ENCODE data around the gene CDC14A.
"Not testable (repeated sequence)": the region's sequence is repeated elsewhere in the genome, so short reads cannot be mapped to it uniquely, and the experiment has no call there.

The CDC14A gene

DNA sequence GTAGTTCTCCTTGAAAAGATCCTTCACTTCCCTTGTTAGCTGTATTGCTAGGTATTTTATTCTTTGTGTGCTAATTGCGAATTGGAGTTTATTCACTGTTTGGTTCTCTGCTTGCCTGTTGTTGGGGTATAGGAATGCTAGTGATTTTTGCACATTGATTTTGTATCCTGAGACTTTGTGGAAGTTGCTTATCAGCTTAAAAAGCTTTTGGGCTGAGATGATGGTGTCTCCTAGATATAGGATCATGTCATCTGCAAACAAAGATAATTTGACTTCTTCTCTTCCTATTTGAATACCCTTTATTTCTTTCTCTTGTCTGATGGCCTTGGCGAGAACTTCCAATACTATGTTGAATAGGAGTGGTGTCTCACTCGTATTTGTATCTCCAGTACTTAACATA is 55.1 kb downstream of the CDC14A start:
- not testable (repeated sequence) for DNase-seq

DNA sequence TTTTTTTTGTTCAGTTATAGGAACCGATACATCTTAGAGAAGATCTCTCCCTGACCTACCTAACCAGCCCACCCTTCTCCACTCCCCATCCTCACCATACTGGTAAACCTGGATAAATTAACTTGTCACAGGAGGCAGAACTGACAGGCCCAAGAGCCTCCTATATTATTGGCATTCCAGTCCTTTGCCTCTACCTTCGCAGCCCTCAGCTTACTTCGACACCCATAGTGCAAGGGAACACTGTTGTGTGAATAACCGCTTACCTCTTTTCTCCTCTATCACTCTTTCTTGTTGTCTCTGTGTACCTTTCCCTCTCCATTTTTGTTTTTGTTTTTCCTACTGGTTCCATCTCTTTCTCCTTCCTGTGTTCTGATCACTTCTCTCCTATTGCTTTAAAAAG is 58.7 kb downstream of the CDC14A start:
- DNase-seq = no peak

DNA sequence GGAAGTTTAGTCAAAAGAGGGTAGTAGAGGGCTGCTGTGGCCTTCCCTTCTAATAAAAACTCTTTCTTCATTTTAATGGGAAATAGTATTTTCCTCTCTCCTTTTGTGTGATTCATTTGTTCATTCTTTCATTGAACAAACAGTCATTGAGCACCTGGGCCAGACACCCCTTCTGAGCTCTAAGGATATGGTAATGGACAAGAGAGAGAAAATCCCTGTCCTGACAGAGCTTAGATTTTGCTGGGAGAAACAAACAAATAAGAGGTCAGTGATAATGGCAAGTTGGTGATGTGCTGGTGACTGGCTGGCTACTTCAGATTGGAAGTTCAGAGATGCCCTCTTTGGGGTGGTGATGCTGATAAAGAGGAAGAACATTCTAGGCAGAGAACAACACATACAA is 59.3 kb downstream of the CDC14A start:
- no peak for DNase-seq

DNA sequence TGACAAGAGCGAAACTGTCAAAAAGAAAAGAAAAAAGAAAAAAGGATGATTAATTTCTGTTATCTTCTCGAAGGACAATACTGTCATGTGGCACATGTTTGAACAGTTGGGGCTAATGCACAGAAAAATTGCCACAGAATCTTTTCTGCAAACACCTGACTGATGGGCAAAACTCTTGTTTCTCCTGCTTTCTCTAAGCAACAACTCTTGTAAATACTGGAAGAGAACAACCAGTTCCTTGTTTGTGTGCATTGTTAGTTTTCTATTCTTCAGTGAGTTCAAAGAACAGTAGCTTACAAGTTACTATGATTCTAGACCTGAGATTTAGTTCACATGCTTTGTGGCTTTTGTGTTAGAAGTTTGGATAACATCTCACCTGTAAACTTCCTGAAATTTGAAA is 60.7 kb downstream of the CDC14A start:
- no peak for DNase-seq

DNA sequence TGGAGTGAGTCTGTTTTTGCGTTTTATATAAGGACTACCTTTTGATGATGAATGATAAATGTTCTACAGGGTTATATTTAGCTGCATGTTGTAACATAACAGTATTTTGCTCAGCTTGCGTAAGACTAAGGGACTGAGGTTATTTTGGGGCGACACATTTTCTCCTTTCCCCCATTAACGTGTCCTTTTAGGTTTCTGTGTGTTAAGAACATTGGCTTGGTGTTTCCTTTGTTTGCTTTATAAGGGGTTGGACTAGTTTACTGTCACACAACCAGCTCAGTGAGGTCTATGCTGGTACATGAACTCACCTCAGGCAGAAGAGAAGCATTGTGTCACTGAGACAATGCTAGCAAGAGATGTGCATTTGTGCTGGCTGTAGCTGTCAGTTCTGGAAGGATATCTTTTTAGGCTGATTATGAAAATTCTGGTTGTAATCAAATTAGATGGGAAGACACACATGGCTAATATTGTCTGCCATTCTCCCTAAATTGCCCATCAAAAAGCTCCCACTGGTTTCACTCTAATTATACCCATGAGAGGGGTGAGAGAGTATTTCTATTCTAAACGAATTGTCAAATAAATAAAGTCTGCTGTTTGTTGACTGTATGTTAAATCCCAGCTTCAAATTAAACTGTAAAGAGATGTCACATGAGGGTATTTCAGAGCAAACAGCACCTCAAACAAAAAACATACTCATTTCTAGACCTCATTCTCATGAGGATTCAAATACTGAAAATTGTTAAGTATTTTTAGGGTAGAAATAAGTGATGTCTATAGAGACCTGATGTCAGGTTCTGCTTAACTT is 62.6 kb downstream of the CDC14A start:
- no peak for DNase-seq

DNA sequence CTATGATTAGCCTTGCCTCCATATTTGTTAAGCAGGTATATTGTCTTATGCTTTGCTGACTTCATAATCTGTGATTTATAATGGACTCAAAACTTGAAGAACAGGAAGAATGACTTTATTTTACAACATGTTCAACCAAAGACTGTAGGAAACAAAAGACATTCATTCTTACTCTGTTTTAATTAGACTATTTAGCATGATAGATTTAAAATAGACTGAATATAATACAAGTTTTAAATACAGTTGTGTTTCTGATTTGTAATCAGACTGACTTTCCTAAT is 63.1 kb downstream of the CDC14A start:
- DNase-seq = no peak

DNA sequence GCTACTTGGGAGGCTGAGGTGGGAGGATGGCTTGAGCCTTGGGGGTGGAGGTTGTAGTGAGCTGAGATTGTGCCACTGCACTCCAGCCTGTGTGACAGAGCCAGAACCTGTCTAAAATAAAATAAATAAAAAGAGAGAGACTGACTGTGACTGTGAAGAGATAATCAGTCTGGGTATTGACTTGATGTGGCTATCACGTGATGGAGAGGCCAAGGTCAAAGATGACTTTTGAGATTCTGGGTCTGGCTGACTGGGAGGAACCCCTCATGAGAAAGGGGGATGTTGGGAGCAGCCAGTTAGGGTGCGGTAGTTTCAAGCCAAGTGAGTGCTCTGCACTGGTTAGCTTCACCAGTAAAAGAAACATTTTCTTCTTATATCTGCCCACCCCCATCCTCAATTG is 66.8 kb downstream of the CDC14A start:
- no peak for DNase-seq

DNA sequence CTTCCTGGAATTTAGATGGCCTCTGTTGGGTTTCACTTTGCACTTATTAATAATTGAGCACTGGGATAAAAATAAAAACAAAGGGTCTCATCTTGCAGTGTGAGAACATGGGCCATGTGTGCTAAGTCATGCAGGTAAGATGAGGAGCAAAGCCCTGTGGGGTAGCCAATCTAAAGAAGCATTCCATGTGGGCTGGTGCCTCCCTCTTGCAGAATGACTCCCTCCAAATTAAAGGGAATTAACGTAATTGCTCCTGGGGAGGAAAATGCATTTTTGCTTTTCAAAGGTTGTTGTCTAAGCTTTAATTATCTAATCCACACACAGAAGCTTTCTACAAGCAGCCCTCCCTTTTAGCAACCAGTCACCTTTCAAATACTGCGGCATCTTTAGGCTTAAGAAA is 69.8 kb downstream of the CDC14A start:
- no peak for DNase-seq

DNA sequence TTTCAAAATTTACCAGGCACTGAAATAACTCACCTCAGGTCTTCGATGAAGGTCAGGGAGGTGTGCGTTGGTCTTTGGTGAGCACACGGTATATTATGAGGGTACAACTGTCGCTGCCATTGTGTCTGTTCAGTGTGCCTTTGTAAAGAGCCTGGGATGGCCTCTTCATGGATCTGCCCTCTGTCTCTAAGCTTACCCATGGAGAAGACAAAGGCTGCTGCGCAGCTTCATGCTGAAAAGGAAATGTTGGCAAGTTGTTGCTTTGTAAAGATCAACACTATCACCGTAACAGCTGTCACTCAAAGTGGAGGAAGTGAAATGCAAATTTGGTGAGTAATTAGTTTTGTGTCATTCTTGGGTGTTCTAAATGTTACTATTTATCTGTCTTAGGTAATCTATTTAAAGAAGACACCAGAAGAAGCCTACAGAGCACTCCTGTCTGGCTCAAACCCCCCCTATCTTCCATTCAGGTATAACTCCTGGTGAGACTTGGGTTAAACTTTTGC is 71.6 kb downstream of the CDC14A start:
- DNase-seq = no peak

DNA sequence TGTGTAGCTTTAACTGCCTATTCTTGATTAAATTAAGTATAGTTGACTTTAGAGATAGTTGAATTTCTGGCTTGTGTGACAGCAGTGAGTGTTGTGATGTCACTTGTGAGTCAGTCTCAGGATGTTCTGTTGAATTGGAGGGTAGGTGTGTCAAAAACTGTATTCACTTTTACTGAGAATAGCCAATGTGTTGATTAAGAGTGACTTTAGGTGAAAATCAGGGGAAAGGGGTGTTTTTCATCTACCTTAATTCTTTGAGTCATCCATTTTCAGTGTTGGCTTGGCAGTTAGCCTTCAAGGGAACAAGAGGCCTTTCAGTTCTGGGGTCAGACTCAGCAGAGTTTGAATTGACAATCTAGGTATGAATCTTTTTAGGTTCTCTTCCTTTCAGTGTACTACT is 75.9 kb downstream of the CDC14A start:
- DNase-seq = no peak

DNA sequence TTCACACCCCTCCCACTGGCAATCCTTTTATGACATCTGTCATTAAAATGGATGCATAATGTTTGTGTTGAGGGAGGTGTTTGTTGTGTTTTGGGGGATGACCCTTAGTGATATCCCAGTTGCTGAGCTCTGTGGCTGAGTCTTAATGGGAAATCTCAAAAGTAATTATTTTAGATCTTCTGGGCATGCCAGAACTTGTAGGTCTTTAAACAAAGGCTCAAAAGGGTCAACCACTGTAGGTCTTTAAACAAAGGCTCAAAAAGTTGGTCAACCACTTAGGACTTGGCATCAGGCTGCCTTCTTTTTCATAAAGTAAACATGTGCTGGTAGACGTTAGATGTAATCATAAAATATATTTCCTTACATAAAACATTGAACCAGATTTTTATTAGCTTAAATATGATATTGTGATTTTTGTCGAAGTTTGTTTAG is 78.0 kb downstream of the CDC14A start:
- no peak for DNase-seq

DNA sequence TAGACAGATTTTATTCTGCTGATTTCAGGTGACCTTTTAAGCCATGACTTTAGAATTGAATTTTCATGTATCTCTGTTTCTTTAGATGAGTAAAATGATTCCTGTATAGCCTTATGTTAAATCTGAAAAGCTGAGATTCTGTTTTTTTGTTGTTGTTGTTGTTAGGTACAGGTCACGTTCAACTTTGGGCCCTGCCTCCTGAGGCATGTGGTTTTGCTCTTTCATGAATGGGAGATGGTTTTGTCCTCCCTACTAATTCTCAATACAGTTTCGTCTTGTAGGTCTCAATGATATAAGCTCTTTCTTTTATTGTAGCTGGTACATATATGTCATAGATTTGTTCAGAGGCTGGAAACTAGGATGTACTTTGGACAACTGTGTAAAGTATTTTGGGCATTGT is 79.6 kb downstream of the CDC14A start:
- DNase-seq = no peak

DNA sequence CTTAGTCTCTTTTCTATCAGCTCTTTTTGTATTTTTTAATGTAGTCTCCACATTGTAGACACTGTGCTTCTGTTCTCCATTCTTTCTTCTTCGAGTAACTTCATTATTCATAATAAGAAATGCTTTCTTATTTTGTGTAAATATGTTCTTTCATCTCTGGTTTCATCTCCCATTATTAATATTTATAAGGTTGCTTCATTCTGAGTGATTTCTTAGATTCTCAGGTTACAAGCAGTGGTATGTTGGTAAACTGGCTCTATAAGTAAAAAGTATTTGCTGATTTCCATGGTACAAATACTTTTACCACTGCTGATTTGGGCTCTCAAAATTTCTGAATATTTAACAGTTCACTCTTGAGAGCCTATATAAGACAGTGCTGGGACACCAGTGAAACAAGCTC is 81.3 kb downstream of the CDC14A start:
- no peak for DNase-seq

DNA sequence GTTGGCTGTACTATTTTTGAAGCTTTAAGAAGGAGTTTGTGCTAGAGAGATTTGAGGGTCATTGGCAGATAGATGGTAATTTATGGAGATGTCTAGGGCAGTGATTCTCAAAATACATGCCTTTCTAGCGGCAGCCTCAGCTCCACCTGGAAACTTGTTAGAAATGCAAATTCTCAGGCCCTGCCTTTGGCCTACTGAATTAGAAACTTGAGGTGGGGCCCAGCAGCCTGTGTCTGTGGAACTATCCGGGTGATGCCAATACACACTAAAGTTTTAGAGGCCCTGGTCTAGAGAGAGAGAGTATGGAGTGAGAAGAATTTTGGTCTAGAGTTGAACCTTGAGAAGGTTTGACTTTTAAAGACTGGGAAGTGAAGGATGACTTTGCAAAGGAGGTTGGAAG is 82.5 kb downstream of the CDC14A start:
- no peak for DNase-seq

DNA sequence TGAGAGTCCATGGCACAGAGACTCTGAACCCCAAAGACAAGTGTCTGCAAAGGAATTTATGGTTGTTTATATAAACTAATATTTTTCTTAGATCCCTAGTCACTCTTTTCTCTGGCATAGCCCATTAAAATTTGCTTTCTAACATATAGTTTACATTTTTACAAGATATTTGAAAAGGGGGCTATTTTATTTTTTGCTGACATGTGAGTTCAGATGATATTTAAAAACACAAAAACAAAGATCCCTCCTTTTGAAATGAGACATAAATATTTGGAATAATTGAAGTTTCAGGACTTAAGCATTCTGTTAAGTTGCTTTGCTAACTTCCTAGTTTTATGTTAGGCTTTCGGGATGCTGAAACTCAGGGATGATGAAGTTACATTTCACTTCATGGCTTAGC is 86.1 kb downstream of the CDC14A start:
- no peak for DNase-seq

DNA sequence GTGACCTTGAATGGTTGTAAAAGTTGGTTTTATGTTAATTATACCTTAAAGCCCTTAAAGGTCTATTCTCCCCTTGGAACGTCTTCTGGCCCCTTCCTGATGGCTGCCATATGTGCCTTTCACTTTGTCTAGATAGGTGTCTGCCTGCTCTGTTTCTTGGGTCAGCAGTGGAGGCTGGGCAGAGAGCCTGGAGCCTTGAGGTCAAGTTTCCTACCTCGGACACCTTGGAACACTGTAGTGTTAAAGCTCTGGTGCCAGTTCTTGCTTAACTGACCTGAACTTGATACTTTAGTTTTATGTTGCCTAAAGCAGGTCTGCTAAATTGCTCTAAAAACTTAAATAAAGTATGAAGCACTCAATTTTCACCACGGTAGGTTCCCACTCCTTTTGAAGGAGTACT is 86.5 kb downstream of the CDC14A start:
- no peak for DNase-seq

DNA sequence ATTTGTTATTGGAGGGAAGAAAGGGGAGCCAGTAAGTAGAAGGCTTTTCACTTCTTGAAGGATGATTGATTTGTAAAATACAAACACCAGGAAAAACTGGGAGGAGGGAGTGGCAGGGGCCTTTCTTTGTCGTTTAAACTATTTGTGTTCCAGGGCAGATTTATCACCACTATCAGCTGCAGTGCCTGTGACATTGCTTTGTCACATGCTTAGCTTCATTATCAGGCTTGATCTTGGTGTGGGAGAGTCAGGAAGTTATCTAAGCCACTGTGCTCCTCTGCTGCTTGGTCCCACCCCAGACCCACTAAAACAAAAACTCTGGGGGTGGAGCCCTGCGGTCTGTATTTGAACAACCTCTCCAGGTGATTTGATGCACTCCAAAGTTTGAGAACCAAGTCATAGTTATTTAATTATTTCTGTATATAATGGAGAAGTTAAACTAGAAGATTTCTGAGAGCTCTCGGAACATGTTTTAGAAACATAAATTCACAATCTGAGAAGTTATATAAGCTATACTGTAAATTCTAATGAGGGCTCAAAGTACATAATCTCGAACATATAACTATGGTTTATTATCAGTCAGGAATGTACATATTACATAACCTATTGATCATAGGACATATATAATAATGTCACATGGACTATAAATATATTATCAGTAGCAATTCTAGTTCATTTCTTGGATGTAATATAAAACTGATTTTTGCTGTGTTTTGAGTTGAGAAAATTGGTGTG is 87.9 kb downstream of the CDC14A start:
- peak; percentile 81 for DNase-seq

DNA sequence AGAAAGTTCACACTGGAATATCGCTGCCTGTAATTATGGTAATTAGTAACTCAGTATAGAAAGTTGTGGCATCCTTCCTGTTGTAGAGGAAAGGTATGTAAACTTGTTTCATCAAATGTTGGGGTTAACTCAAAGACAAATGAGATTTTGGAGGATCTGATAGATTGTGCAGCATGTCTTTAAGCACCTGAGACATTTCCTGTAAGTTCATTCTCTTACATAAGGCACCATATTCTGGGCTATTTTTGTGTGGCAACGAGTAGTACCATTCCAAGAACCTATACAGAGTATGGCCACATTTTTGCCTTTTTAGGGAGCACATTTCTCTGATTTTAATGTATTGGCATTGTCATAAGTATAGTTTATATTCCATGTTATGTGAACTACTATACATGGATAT is 88.8 kb downstream of the CDC14A start:
- DNase-seq = no peak

DNA sequence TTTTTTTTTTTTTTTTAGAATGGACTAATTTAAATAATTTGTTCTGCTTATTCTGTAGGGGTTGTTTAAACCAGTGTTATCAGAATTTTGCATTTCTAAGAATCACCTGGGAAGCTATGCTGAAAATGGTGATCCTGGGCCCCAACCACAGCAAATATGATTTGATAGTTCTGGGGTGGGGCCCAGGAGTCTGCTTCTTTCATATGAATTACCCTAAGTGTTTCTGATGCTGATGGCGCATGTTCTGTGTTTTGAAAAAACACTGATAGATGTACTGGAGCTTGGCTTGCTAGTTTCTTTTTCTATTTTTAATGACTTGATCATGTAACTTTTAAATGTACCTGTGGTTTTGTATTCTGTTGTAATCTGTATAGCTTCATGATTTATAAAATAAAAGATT is 89.3 kb downstream of the CDC14A start:
- DNase-seq = peak; percentile 33

DNA sequence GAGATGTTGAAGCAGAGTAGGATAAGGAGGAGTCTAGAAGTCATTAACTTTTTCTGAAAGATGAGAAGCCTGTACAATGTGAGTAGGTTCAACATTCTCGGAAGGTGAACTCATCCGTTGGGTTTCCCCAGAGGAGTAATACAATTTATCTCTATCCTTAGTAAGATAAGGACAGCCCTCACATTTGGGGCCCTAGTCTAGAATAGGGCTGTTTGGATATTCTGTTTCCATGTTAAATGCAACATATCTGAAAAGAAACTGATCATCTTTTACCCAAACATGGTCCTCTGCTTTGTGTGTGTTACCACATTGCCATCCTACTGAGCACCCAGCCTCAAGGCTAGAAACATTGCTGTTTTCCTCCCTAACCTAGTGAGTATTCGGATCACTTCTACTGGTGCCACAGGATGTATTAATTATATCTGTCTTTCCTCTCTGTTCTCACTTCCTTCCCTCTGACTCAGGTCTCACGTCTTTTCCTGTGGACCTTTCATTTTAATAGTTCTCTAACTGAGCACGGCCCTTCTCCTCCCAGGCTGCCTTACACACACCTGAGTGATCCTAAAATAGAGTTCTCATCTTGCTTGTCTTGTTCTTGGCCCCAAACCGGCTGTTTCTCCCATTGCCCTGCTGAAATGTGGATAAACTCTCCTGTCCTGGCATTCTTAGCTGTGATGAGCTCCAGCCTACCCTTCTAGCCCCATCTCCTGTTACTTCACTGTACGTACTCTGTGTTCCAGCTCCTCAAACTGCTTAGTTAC is 91.7 kb downstream of the CDC14A start:
- peak; percentile 34 for DNase-seq

DNA sequence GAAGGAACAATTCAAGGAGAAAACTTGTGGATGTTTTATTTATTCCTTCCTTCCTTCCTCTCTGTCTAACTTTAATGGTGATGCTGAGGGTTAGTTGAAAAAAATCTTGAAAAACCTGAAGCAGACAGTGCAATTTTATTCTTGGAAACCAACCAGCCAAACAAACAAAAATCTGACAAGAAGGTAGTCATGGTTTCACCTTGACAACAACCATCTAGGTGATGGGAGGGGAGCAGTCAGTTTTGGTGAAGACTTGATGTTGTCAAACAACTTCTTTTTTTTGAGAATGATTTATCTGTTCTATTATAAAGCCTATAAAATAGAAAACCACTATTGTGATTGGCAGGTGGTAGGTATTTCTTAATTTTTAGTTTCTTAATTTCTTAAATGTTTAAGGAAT is 93.3 kb downstream of the CDC14A start:
- no peak for DNase-seq

DNA sequence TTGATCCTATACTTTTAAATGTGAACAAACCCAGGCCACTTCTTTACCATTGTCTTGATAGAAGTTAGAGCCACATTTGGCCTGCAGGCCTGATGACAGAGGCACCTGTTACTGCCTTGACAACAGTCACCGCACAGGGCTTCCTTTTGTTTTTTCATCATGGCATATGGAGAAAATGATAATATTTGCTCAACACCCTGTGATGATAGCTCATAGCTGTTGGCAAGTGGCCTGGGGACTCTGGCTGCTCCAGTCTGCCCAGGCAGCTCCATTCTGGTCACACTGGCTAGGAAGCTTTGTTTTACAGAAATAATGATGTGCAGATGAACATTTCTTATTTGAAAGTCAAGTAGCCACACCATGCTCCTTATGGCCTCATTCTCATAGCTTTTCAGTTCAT is 96.1 kb downstream of the CDC14A start:
- DNase-seq = no peak

DNA sequence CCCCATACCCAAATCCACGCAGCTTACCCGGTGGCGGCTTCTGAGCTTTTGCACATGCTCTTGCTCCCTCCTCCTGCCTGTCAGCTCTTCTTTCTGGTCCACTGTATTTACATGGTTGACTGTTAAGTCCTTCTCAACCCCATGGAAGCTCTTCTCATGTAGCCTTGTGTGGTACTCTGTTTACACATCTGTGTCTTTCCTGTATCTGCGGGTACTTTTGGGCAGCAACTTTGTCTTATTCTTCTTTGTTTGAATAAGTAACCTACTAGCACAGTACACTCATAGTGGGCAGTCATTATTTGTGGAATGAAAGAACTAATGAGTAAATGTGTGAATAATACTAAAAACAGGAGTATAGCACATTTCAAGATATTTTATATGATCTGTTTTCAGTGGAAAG is 97.2 kb downstream of the CDC14A start:
- DNase-seq = peak; percentile 41

DNA sequence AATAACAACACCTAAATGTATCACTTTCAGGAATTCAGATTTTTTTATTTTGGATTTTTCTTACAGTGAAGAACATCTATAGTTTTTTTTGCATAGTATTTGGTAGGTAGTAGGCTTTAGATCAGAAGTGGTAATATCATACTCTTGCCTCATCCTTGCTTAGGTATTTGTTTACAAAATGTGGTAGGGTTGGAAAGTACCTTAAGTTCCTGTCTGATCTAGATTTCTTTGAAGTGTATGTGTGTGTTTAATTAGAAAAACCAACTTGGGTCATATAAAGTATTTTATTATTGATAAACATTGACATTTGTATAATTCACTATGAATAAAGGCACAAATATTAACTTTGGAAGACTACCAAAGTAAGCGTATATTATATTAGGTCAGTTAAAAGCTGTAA is 100.3 kb downstream of the CDC14A start:
- no peak for DNase-seq

Data from activated naive CD4-positive, alpha-beta T cell treated with Interleukin-2 at 50 U/mL for 16 hours (primary cell).